ENCODE measurements around the gene CAPN6. TPM values are rescaled to one million over a fixed set of nuclear protein-coding genes. Genes with fewer than 3 reads are reported as not detected.
A peak's percentile ranks its signal among the peaks of the same experiment; 100 is the strongest.

CAPN6 gene
- total and polyA plus RNA-seq, 4 donors = 0.13 to 0.33 (median 0.25) TPM

DNA sequence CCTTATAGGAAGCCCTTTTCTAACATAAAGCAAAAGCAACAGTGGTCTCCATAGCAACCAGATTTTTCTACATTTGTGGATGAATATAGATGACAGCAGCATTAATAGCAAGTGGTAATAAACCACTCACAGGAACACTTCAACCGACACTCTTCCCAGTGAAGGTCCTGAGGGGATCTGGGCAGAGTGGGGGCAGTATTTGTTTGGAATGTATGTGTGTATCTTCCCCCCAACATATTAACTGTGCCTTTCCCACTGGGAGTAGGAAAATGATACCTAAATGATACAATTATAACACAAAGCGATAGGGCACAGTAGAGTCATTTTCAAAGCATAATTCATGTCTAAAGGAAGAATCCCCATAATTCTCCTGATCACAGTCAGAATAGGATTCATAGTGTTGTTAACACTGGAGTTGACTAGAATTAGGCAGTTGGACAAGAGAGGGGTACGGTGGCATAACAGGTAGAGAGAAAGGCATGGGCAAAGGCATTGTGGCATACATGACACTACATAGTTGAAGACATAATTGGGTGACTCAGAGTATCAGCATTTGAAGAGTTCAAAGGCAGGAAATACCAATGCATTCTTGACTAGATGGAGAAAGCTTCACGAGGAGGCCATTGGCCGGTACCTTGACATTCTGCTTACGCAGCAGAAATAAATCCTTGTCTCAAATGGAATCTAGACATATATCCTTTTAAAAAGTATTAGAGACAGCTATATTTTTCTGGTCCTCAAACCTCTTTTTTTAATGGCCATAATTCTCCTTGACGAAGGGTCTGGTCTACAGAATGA lies 15.2 kb downstream of the CAPN6 start:
- 87% methylated on average over 7 of the region's 7 CpGs for WGBS
- Histone ChIP-seq H3K9ac (ENCODE audit: low read depth in 1 of 2, low read length in 2 of 2) (no peak overlapping the region), H3K27me3 (ENCODE audit: control insufficient read depth in 4 of 4, insufficient read depth in 4 of 4, low read length in 3 of 4) (no peaks in the 10 kb centered on the region), H3K9me3 (ENCODE audit: control insufficient read depth in 4 of 4, low read length in 3 of 4) (no peaks in the 10 kb centered on the region), H3K36me3 (ENCODE audit: control insufficient read depth in 4 of 4, insufficient read depth in 3 of 4, low read depth in 1 of 4, low read length in 3 of 4) (no peaks in the 10 kb centered on the region), H3K4me1 (ENCODE audit: control insufficient read depth in 4 of 4, insufficient read depth in 4 of 4, low read length in 3 of 4) (no peaks in the 10 kb centered on the region), H3K4me3 (ENCODE audit: low read depth in 1 of 3, low read length in 3 of 3) (no peak overlapping the region), H3K27ac (ENCODE audit: low read depth in 1 of 2, low read length in 2 of 2) (no peak overlapping the region)
- TF ChIP-seq, protein P1, sequence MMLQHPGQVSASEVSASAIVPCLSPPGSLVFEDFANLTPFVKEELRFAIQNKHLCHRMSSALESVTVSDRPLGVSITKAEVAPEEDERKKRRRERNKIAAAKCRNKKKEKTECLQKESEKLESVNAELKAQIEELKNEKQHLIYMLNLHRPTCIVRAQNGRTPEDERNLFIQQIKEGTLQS (IDR thresholded peaks at IDR 0.05) = no peak
- no peak for TF ChIP-seq RAD21 (IDR thresholded peaks at IDR 0.05)
- TF ChIP-seq HNF4G (IDR thresholded peaks at IDR 0.05) = no peak
- DNase-seq (ENCODE audit: low spot score) = no peak

DNA sequence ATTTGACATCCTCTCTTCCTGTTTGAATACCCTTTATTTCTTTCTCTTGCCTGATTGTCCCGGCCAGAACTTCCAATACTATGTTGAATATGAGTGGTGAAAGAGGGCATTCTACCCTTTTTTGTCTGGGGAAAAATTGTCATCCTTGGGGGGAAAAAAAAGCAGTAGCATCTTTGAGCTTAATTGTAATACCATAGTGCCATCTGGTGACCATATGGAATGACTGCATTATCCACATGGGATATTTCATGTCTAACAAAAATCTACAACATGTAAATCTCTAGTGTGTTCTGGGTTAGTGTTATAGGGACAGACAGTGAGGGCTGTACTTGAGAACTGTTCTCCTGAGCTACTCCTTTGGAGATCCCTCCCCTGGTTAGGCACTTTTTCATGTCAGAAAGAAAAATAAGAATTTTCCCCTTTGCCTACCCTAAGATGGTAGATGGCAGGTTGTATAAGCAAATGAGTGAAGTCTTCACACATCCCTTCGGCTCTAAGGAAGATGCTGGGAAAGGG lies 26.0 kb downstream of the CAPN6 start:
- no peaks in the 10 kb centered on the region for H3K9me3 ChIP-seq (ENCODE audit: control insufficient read depth in 4 of 4, low read length in 3 of 4)
- WGBS = 39% methylated on average over 2 of the region's 2 CpGs
- H3K4me1 ChIP-seq (ENCODE audit: control insufficient read depth in 4 of 4, insufficient read depth in 4 of 4, low read length in 3 of 4) = no peaks in the 10 kb centered on the region
- H3K9ac ChIP-seq (ENCODE audit: low read depth in 1 of 2, low read length in 2 of 2) = no peak overlapping the region
- TF ChIP-seq, protein P2, sequence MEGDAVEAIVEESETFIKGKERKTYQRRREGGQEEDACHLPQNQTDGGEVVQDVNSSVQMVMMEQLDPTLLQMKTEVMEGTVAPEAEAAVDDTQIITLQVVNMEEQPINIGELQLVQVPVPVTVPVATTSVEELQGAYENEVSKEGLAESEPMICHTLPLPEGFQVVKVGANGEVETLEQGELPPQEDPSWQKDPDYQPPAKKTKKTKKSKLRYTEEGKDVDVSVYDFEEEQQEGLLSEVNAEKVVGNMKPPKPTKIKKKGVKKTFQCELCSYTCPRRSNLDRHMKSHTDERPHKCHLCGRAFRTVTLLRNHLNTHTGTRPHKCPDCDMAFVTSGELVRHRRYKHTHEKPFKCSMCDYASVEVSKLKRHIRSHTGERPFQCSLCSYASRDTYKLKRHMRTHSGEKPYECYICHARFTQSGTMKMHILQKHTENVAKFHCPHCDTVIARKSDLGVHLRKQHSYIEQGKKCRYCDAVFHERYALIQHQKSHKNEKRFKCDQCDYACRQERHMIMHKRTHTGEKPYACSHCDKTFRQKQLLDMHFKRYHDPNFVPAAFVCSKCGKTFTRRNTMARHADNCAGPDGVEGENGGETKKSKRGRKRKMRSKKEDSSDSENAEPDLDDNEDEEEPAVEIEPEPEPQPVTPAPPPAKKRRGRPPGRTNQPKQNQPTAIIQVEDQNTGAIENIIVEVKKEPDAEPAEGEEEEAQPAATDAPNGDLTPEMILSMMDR (IDR thresholded peaks at IDR 0.05; ENCODE audit: low read depth, low read length, missing input control) = peak; percentile 48
- peak; percentile 74 to 86 for TF ChIP-seq RAD21 (IDR thresholded peaks at IDR 0.05)
- TF ChIP-seq SP1 (IDR thresholded peaks at IDR 0.05) = no peak
- no peak for TF ChIP-seq JUND (IDR thresholded peaks at IDR 0.05)
- TF ChIP-seq, protein P3, sequence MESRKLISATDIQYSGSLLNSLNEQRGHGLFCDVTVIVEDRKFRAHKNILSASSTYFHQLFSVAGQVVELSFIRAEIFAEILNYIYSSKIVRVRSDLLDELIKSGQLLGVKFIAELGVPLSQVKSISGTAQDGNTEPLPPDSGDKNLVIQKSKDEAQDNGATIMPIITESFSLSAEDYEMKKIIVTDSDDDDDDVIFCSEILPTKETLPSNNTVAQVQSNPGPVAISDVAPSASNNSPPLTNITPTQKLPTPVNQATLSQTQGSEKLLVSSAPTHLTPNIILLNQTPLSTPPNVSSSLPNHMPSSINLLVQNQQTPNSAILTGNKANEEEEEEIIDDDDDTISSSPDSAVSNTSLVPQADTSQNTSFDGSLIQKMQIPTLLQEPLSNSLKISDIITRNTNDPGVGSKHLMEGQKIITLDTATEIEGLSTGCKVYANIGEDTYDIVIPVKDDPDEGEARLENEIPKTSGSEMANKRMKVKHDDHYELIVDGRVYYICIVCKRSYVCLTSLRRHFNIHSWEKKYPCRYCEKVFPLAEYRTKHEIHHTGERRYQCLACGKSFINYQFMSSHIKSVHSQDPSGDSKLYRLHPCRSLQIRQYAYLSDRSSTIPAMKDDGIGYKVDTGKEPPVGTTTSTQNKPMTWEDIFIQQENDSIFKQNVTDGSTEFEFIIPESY (IDR thresholded peaks at IDR 0.05) = no peak
- no peaks in the 10 kb centered on the region for H3K27me3 ChIP-seq (ENCODE audit: control insufficient read depth in 4 of 4, insufficient read depth in 4 of 4, low read length in 3 of 4)
- no peak overlapping the region for H3K27ac ChIP-seq (ENCODE audit: low read depth in 1 of 2, low read length in 2 of 2)
- H3K4me3 ChIP-seq (ENCODE audit: low read depth in 1 of 3, low read length in 3 of 3) = no peak overlapping the region
- DNase-seq (ENCODE audit: low spot score) = no peak
- no peaks in the 10 kb centered on the region for H3K36me3 ChIP-seq (ENCODE audit: control insufficient read depth in 4 of 4, insufficient read depth in 3 of 4, low read depth in 1 of 4, low read length in 3 of 4)

DNA sequence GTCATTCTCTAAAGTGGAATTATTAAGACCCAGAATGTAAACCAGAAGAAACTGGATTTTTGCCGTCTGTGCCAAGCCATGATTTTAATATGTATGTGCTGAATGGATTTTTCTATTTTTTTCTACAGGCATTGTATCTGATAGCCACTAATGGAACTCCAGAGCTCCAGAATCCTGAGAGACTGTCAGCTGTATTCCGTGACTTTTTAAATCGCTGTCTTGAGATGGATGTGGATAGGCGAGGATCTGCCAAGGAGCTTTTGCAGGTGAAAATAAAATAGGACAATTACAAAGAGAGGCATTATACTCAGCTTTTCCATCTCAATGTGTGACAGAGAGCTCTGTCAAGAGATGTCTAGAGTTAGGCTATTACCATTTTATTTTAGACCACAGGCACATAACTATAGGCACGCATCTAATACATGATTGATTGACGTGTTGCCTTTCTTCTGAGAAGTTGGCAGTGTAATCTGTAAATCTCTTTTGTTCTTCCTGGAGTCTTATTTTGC lies 53.9 kb downstream of the CAPN6 start:
- Histone ChIP-seq H3K9ac (ENCODE audit: low read depth in 1 of 2, low read length in 2 of 2) (no peak overlapping the region), H3K4me1 (ENCODE audit: control insufficient read depth in 4 of 4, insufficient read depth in 4 of 4, low read length in 3 of 4) (no peaks in the 10 kb centered on the region), H3K27ac (ENCODE audit: low read depth in 1 of 2, low read length in 2 of 2) (no peak overlapping the region), H3K9me3 (ENCODE audit: control insufficient read depth in 4 of 4, low read length in 3 of 4) (no peaks in the 10 kb centered on the region), H3K27me3 (ENCODE audit: control insufficient read depth in 4 of 4, insufficient read depth in 4 of 4, low read length in 3 of 4) (no peaks in the 10 kb centered on the region), H3K36me3 (ENCODE audit: control insufficient read depth in 4 of 4, insufficient read depth in 3 of 4, low read depth in 1 of 4, low read length in 3 of 4) (no peaks in the 10 kb centered on the region), H3K4me3 (ENCODE audit: low read depth in 1 of 3, low read length in 3 of 3) (no peak overlapping the region)
- no peak for DNase-seq (ENCODE audit: low spot score)
- WGBS = 96% methylated on average over 6 of the region's 6 CpGs
- TF ChIP-seq FOXA1 (IDR thresholded peaks at IDR 0.05) = no peak
- TF ChIP-seq, protein P3 (IDR thresholded peaks at IDR 0.05) = no peak
- no peak for TF ChIP-seq HNF4G (IDR thresholded peaks at IDR 0.05)
- TF ChIP-seq, protein P2 (IDR thresholded peaks at IDR 0.05; ENCODE audit: low read depth, low read length, missing input control) = no peak
- no peak for TF ChIP-seq RAD21 (IDR thresholded peaks at IDR 0.05)
- TF ChIP-seq GABPA (IDR thresholded peaks at IDR 0.05 in 1 of 2, conservative IDR thresholded peaks at IDR 0.05 in 1 of 2) = no peak
- no peak for TF ChIP-seq TAF1 (conservative IDR thresholded peaks at IDR 0.05)
- TF ChIP-seq, protein P1 (IDR thresholded peaks at IDR 0.05) = no peak
- TF ChIP-seq, protein P4, sequence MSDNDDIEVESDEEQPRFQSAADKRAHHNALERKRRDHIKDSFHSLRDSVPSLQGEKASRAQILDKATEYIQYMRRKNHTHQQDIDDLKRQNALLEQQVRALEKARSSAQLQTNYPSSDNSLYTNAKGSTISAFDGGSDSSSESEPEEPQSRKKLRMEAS (IDR thresholded peaks at IDR 0.05) = no peak
- TF ChIP-seq SP1 (IDR thresholded peaks at IDR 0.05) = no peak
- TF ChIP-seq YY1 (IDR thresholded peaks at IDR 0.05) = no peak
- no peak for TF ChIP-seq NR2F2 (IDR thresholded peaks at IDR 0.05)
- no peak for TF ChIP-seq FOXA2 (IDR thresholded peaks at IDR 0.05)
- TF ChIP-seq JUND (IDR thresholded peaks at IDR 0.05) = no peak

Measured in liver (tissue), 9 donors.